ENCODE results near the gene TLX1.

The TLX1 gene

DNA sequence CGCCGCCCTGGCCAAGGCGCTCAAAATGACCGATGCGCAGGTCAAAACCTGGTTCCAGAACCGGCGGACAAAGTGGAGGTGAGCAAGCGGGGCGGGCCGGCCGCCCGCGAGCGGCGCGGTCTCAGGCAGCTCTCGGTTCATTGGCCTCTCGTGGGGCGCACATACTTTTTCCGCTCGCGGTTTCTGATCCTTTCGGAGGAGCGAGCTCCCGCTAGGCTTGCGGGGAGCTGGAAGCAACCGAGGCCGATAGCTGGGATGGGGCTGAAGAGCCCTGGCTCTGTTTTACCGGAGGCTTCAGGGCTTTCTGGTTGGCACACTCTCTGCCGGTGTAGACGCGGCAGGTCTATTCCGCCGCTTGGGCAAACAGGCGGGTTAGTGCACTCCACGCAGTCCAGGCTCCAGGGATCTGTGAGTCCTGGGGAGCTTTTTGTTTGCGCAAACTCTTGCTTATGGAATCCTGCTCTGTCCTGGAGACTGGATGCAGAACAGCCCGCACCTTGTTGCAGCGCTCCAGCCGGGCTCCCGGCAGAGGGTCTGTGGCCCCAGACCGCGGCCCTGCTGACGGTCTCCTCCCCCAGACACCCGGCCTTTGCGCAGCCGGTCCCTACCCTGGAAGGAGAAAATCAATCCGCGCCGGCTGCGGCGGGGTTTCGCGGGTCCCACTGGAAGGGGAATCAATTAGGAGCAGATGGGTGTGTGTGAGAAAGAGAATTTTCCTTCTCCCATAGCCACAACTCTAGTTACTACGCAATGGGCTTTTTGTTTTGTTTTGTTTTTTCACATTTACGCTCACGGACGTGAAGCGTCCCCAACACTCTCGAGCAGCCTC lies 3.4 kb downstream of the TLX1 start:
- no peaks in the 10 kb centered on the region for H3K9me3 ChIP-seq (ENCODE audit: low read length)
- H3K4me2 ChIP-seq (ENCODE audit: low read length), result no peak overlapping the region
- no peaks in the 10 kb centered on the region for H4K20me1 ChIP-seq (ENCODE audit: insufficient read depth, low read length)
- no peak overlapping the region for H3K4me3 ChIP-seq (ENCODE audit: low read depth, low read length, poor library complexity, severe bottlenecking)
- H3K79me2 ChIP-seq (ENCODE audit: insufficient read depth, low read length), result no peaks in the 10 kb centered on the region
- no peaks in the 10 kb centered on the region for H3F3A ChIP-seq (ENCODE audit: insufficient read depth, low read length)
- no peaks in the 10 kb centered on the region for H3K4me1 ChIP-seq (ENCODE audit: insufficient read depth, low read length, severe bottlenecking)
- H3K27ac ChIP-seq (ENCODE audit: low read depth, low read length, poor library complexity, severe bottlenecking), result no peak overlapping the region
- H3K9ac ChIP-seq (ENCODE audit: low read length), result no peak overlapping the region
- no peak overlapping the region for H2AFZ ChIP-seq (ENCODE audit: low read length)
- H3K36me3 ChIP-seq (ENCODE audit: insufficient read depth, low read length), result no peaks in the 10 kb centered on the region
- H3K27me3 ChIP-seq (ENCODE audit: insufficient read depth, low read length), result no peaks in the 10 kb centered on the region
- TF ChIP-seq EZH2 (IDR thresholded peaks at IDR 0.05; ENCODE audit: borderline replicate concordance, low read length), result no peak
- TF ChIP-seq CTCF (IDR thresholded peaks at IDR 0.05; ENCODE audit: low read length), result no peak
- no peaks in the 10 kb centered on the region for H3K9me2 ChIP-seq (ENCODE audit: low read depth, low read length)

DNA sequence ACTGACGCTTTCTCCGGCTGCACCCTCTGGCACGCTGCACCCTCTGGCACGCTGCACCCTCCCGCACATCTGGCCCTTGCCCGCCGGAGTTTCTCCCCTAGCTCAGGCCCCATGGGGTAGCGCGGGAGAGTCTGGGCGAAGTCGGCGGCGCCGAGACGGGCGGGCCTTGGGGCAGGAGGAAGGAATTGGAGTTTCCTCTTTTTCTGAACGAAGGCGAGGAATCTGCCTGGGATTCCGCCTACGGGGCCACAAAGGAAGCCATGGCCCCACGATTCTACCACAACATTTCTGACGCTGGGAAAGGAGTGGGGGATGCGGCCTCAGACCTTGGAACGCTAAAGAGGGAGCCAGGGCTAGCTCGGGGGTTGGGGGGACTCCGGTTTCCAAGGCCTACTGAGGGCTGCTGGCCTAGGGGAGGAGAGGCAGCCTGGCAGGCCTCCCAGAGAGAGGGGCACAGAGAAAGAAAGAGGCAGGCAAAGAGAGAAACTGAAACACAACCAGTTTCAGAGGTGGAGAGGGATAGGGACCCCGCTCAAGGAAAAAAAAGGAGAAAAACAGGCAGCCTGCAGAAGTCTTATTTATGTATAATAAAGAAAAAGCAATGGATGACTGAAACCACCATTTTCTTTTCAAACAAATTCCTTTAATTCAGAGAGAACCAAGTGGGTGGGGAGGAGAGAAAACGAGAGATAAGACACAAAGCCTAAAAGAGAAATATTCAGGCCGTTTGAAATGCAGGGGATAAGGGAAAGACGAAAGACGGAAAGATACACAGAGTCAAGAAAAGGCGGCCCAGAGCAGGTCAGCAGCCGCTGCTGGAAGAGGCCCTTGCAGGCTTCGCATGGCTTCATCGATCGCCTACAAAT lies 4.3 kb downstream of the TLX1 start:
- no peak overlapping the region for H3K9ac ChIP-seq (ENCODE audit: low read length)

More for the DNA sequence above, 4.3 kb downstream of the TLX1 start:
- Histone ChIP-seq H3K9me3 (ENCODE audit: low read length) (no peaks in the 10 kb centered on the region), H3K36me3 (ENCODE audit: insufficient read depth, low read length) (no peaks in the 10 kb centered on the region), H3K4me1 (ENCODE audit: insufficient read depth, low read length, severe bottlenecking) (no peaks in the 10 kb centered on the region), H3K4me2 (ENCODE audit: low read length) (no peak overlapping the region), H3K27ac (ENCODE audit: low read depth, low read length, poor library complexity, severe bottlenecking) (no peak overlapping the region), H3K27me3 (ENCODE audit: insufficient read depth, low read length) (no peaks in the 10 kb centered on the region), H3K9me2 (ENCODE audit: low read depth, low read length) (no peaks in the 10 kb centered on the region), H2AFZ (ENCODE audit: low read length) (no peak overlapping the region), H3K4me3 (ENCODE audit: low read depth, low read length, poor library complexity, severe bottlenecking) (no peak overlapping the region), H3K79me2 (ENCODE audit: insufficient read depth, low read length) (no peaks in the 10 kb centered on the region), H3F3A (ENCODE audit: insufficient read depth, low read length) (no peaks in the 10 kb centered on the region), H4K20me1 (ENCODE audit: insufficient read depth, low read length) (no peaks in the 10 kb centered on the region)
- no peak for TF ChIP-seq EZH2 (IDR thresholded peaks at IDR 0.05; ENCODE audit: borderline replicate concordance, low read length)
- TF ChIP-seq CTCF (IDR thresholded peaks at IDR 0.05; ENCODE audit: low read length), result no peak

Data from OCI-LY1 (cell line).